OCI-LY7 (cell line): ENCODE measurements around the gene STAC3. TPM values are rescaled to one million over a fixed set of nuclear protein-coding genes. Genes with fewer than 3 reads are reported as not detected.

Experiments used
- BruUV-seq: library from RNA; stranded (reverse); fragments of 400-500 nt; replicated peaks from 2 replicates; lab custom pipeline; 2021; lab: Mats Ljungman, UMichigan
- CTCF ChIA-PET: fragments of 300-600 bp; sonication (Branson Sonifier 250); formaldehyde crosslinking; loops from one replicate; lab custom pipeline; 2022; ENCODE audit warnings: antibody characterized with exemption; ENCODE audit not compliant: unreplicated experiment; lab: Charles Lee
- POLR2A ChIA-PET: fragments of 300-600 bp; sonication (Branson Sonifier 250); formaldehyde crosslinking; loops from one replicate; lab custom pipeline; 2022; ENCODE audit warnings: antibody characterized with exemption; lab: Charles Lee
- DNase-seq: peaks from one replicate; pipeline ENCODE4 v3.0.0-alpha.2; 2015; ENCODE audit warnings: low spot score
- H2AFZ ChIP-seq: fragments of 200-600 bp; sonication (generic), shearing (Covaris generic); 2 replicates; pipeline ENCODE4 v1.6.1; 2014; ENCODE audit warnings: mild to moderate bottlenecking, antibody characterized with exemption, low read length, moderate library complexity
- H3K27ac ChIP-seq: fragments of 200-600 bp; sonication (generic); 2 replicates; pipeline ENCODE4 v1.5.1; 2014; ENCODE audit warnings: mixed run types, low read depth, mild to moderate bottlenecking, moderate library complexity, low read length, inconsistent platforms; ENCODE audit not compliant: poor library complexity, severe bottlenecking
- H3K36me3 ChIP-seq: fragments of 200-600 bp; sonication (generic); 2 replicates; pipeline ENCODE4 v1.6.1; 2014; ENCODE audit warnings: mild to moderate bottlenecking, antibody characterized with exemption, low read length, moderate library complexity, mixed read lengths; ENCODE audit not compliant: insufficient read depth
- H3K4me1 ChIP-seq: fragments of 200-600 bp; sonication (generic); 2 replicates; pipeline ENCODE4 v1.5.1; 2014; ENCODE audit warnings: mild to moderate bottlenecking, low read length; ENCODE audit not compliant: insufficient read depth, poor library complexity, severe bottlenecking
- H3K4me2 ChIP-seq: fragments of 200-600 bp; sonication (generic); 2 replicates; pipeline ENCODE4 v1.6.1; 2014; ENCODE audit warnings: mild to moderate bottlenecking, low read length
- H3K4me3 ChIP-seq: fragments of 200-600 bp; sonication (generic); 2 replicates; pipeline ENCODE4 v1.5.1; 2014; ENCODE audit warnings: mild to moderate bottlenecking, low read depth, low read length; ENCODE audit not compliant: poor library complexity, severe bottlenecking
- H3K79me2 ChIP-seq: fragments of 200-600 bp; sonication (generic); 2 replicates; pipeline ENCODE4 v1.6.1; 2016; ENCODE audit warnings: low read depth, mild to moderate bottlenecking, low read length, moderate library complexity, mixed read lengths; ENCODE audit not compliant: insufficient read depth
- H3K9me2 ChIP-seq: fragments of 200-600 bp; sonication (generic); 2 replicates; pipeline ENCODE4 v1.6.1; 2016; ENCODE audit warnings: mild to moderate bottlenecking, low read length, mixed read lengths; ENCODE audit not compliant: insufficient read depth
- H3K9me3 ChIP-seq: fragments of 200-600 bp; sonication (generic); 2 replicates; pipeline ENCODE4 v1.6.1; 2014; ENCODE audit warnings: mild to moderate bottlenecking, mixed run types, low read length, mixed read lengths
- H4K20me1 ChIP-seq: fragments of 200-600 bp; sonication (generic); 2 replicates; pipeline ENCODE4 v1.6.1; 2014; ENCODE audit warnings: mild to moderate bottlenecking, antibody characterized with exemption, low read length, moderate library complexity, mixed read lengths; ENCODE audit not compliant: insufficient read depth
- EZH2phosphoT487 ChIP-seq: fragments of 200-600 bp; sonication (generic); IDR thresholded peaks from 2 replicates; pipeline ENCODE4 v1.6.1; 2018; ENCODE audit warnings: low read depth, borderline replicate concordance, mild to moderate bottlenecking, mixed run types, antibody characterized with exemption, low read length, moderate library complexity, mixed read lengths
- intact Hi-C: fragments of 100-400 bp; cut with micrococcal nuclease; formaldehyde crosslinking; loops from one replicate; pipeline ENCODE4 v1.10.0; 2022; ENCODE audit not compliant: unreplicated experiment
- total RNA-seq, 2 experiments: library from RNA; depleted of rRNA in 1 of 2; stranded (reverse); fragments of >200 nt in 1 of 2; shearing (Covaris generic) in 1 of 2; gene quantifications; 2 replicates each; pipeline ENCODE4 v1.2.3, GENCODE V29; 2014 to 2022
- TF ChIP-seq, protein P1 (sequence below): fragments of 200-600 bp; sonication (generic); conservative IDR thresholded peaks from 2 replicates; pipeline ENCODE4 v1.5.1; 2014; ENCODE audit warnings: mild to moderate bottlenecking, antibody characterized with exemption, low read length, moderate library complexity, mixed read lengths

Gene STAC3
- total RNA-seq, 2 experiments from 2014 or later: 1.4 to 6.8 TPM

DNA sequence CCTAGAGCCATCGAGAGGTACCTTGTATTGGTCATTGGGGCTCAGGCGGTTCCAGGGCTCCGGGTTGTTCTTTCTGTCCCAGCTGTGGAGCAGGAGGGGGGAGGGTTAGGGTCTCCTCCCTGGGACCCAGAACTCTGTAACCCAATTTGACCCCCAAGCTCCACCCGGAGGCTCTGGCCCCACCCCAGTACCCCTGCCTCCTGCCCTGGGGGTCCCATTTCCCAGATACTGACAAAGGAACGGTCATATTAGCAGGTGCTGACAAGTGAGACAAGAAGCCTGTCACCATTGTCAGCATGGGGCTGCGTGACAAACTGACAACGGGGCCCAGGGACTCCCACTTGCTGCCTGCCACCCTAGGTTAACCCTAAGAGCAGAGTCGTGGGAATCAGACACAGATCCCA lies 15.3 kb downstream of the STAC3 start:
- H3K9me3 ChIP-seq: no peaks in the 10 kb centered on the region
- H3K79me2 ChIP-seq: peaks cover 10% of the 10 kb centered on the region
- peaks cover 15% of the 10 kb centered on the region; the same call in 1 of the 2 replicates for H4K20me1 ChIP-seq
- peak overlapping the region; percentile 28; the same call in 1 of the 2 replicates for H3K4me2 ChIP-seq
- H3K9me2 ChIP-seq: no peaks in the 10 kb centered on the region
- no peak overlapping the region for H3K27ac ChIP-seq
- POLR2A ChIA-PET: no interaction called here
- intact Hi-C loops: no loop called here
- H2AFZ ChIP-seq: no peak overlapping the region
- H3K36me3 ChIP-seq: peaks cover 52% of the 10 kb centered on the region
- TF ChIP-seq EZH2phosphoT487: no peak
- TF ChIP-seq, protein P1, sequence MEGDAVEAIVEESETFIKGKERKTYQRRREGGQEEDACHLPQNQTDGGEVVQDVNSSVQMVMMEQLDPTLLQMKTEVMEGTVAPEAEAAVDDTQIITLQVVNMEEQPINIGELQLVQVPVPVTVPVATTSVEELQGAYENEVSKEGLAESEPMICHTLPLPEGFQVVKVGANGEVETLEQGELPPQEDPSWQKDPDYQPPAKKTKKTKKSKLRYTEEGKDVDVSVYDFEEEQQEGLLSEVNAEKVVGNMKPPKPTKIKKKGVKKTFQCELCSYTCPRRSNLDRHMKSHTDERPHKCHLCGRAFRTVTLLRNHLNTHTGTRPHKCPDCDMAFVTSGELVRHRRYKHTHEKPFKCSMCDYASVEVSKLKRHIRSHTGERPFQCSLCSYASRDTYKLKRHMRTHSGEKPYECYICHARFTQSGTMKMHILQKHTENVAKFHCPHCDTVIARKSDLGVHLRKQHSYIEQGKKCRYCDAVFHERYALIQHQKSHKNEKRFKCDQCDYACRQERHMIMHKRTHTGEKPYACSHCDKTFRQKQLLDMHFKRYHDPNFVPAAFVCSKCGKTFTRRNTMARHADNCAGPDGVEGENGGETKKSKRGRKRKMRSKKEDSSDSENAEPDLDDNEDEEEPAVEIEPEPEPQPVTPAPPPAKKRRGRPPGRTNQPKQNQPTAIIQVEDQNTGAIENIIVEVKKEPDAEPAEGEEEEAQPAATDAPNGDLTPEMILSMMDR: no peak
- CTCF ChIA-PET: no interaction called here
- no TSS peak for BruUV-seq
- H3K4me1 ChIP-seq: peaks cover 47% of the 10 kb centered on the region
- no peak for DNase-seq
- no peak overlapping the region for H3K4me3 ChIP-seq

DNA sequence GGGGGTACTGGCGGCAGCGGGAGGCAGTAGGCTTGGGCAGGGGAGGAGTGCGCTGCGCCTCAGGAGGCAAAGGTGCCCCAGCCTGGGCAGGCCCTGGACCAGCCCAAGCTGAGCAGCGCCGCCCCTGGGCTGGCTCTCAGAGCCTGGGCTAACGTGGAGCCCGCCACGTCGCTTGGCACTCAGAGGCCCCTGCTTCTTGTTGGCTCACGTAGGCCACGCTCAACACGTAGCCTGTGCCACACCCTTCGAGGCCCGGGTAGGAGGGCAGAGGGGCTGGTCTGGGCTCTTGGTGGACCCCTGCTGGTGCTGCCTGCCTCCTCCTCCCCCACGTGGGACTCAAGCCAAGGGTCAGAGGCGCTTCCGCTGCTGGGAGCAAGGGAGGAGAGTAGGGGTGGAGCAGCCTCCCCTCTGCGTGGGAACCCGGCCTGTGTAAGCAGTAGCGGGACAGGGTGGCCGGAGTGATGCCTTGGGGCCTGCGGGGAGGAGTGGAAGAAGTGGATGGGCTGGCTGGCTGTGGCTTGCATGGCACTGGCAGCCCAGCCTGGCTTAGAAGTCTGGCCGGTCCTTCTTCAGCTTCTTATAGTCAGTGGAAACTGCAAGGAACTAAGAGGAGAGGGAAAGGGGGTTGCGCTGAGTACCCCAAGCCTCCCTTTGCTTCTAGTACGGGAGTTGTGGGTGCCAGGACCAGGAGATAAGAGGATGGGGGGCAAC lies 15.8 kb downstream of the STAC3 start:
- intact Hi-C loops: no loop called here
- Histone ChIP-seq H3K27ac (no peak overlapping the region), H3K4me2 (peak overlapping the region; percentile 28; the same call in 1 of the 2 replicates), H3K9me2 (no peaks in the 10 kb centered on the region), H2AFZ (no peak overlapping the region), H3K4me3 (no peak overlapping the region), H3K9me3 (no peaks in the 10 kb centered on the region), H4K20me1 (peaks cover 15% of the 10 kb centered on the region; the same call in 1 of the 2 replicates), H3K79me2 (peaks cover 15% of the 10 kb centered on the region), H3K4me1 (peaks cover 46% of the 10 kb centered on the region), H3K36me3 (peaks cover 58% of the 10 kb centered on the region)
- no TSS peak for BruUV-seq
- ChIA-PET CTCF (no interaction called here), POLR2A (no interaction called here)
- DNase-seq: no peak
- TF ChIP-seq, protein P1: no peak
- TF ChIP-seq EZH2phosphoT487: no peak

DNA sequence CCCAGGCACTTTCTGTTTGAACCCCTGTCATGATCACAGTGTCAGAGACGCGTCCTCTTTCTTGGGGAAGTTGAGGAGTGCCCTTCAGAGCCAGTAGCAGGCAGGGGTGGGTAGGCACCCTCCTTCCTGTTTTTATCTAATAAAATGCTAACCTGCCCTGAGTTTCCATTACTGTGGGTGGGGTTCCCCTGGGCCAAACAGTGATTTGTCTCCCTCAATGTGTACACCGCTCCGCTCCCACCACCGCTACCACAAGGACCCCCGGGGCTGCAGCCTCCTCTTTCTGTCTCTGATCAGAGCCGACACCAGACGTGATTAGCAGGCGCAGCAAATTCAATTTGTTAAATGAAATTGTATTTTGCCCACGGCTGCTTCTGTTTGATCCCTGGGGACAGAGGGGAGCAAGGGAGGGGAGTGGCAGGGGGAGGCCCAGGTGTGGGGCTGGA lies 16.4 kb downstream of the STAC3 start:
- Histone ChIP-seq H3K4me2 (peak overlapping the region; percentile 28; the same call in 1 of the 2 replicates), H3K79me2 (peaks cover 21% of the 10 kb centered on the region), H3K4me1 (peaks cover 46% of the 10 kb centered on the region), H2AFZ (no peak overlapping the region), H3K9me3 (no peaks in the 10 kb centered on the region), H4K20me1 (peaks cover 15% of the 10 kb centered on the region; the same call in 1 of the 2 replicates), H3K27ac (peak overlapping the region; percentile 36), H3K36me3 (peaks cover 58% of the 10 kb centered on the region), H3K4me3 (no peak overlapping the region), H3K9me2 (no peaks in the 10 kb centered on the region)
- no peak for DNase-seq
- BruUV-seq: no TSS peak
- intact Hi-C loops: no loop called here
- POLR2A ChIA-PET: interaction anchor here (0.6 kb wide), 1 partner anchor 9 kb away, joined by 4 read pairs; no protein-coding TSS in a partner anchor
- CTCF ChIA-PET: no interaction called here
- TF ChIP-seq EZH2phosphoT487: no peak
- TF ChIP-seq, protein P1: no peak
